Loucy (cell line): ENCODE measurements around the gene SUMF2.

ENCODE experiments used
- H2AFZ ChIP-seq: fragments of 200-600 bp; sonication (generic); 2 replicates; pipeline ENCODE4 v1.6.0; 2016; ENCODE audit warnings: antibody characterized with exemption, mild to moderate bottlenecking, low read length, moderate library complexity
- H3F3A ChIP-seq: fragments of 200-600 bp; 2 replicates; pipeline ENCODE4 v1.6.0; 2016; ENCODE audit warnings: antibody characterized with exemption, low read depth, mild to moderate bottlenecking
- H3K27me3 ChIP-seq: fragments of 200-600 bp; sonication (generic); 2 replicates; pipeline ENCODE4 v1.6.1; 2014; ENCODE audit warnings: low read length, mild to moderate bottlenecking; ENCODE audit not compliant: insufficient read depth, poor library complexity, severe bottlenecking
- H3K36me3 ChIP-seq: fragments of 200-600 bp; sonication (generic); 2 replicates; pipeline ENCODE4 v1.6.1; 2016; ENCODE audit warnings: low read length; ENCODE audit not compliant: insufficient read depth
- H3K4me1 ChIP-seq: fragments of 200-600 bp; sonication (generic); 2 replicates; pipeline ENCODE4 v1.5.1; 2014; ENCODE audit warnings: low read length, mild to moderate bottlenecking; ENCODE audit not compliant: insufficient read depth, poor library complexity, severe bottlenecking
- H3K4me2 ChIP-seq: fragments of 200-600 bp; sonication (generic); 2 replicates; pipeline ENCODE4 v1.6.0; 2014; ENCODE audit warnings: antibody characterized with exemption, low read length, low read depth, mild to moderate bottlenecking; ENCODE audit not compliant: poor library complexity, severe bottlenecking
- H3K4me3 ChIP-seq: fragments of 200-600 bp; sonication (generic); 2 replicates; pipeline ENCODE4 v1.5.1; 2014; ENCODE audit warnings: low read length, mild to moderate bottlenecking, mixed read lengths; ENCODE audit not compliant: poor library complexity, severe bottlenecking
- H3K79me2 ChIP-seq: fragments of 200-600 bp; sonication (generic); 2 replicates; pipeline ENCODE4 v1.6.1; 2014; ENCODE audit warnings: low read length; ENCODE audit not compliant: insufficient read depth
- H3K9ac ChIP-seq: fragments of 200-600 bp; sonication (generic); 2 replicates; pipeline ENCODE4 v1.6.0; 2014; ENCODE audit warnings: mild to moderate bottlenecking, low read depth, low read length, moderate library complexity; ENCODE audit not compliant: poor library complexity, severe bottlenecking
- H3K9me2 ChIP-seq: fragments of 200-600 bp; sonication (generic); replicated peaks from 2 replicates; pipeline ENCODE4 v1.6.1; 2016; ENCODE audit warnings: low read depth, low read length, mixed read lengths
- H3K9me3 ChIP-seq: fragments of 200-600 bp; sonication (generic); 2 replicates; pipeline ENCODE4 v1.6.1; 2014; ENCODE audit warnings: mild to moderate bottlenecking, antibody characterized with exemption, low read length, low read depth; ENCODE audit not compliant: insufficient read depth
- H4K20me1 ChIP-seq: fragments of 200-600 bp; sonication (generic); 2 replicates; pipeline ENCODE4 v1.6.0; 2014; ENCODE audit warnings: antibody characterized with exemption, low read length, mild to moderate bottlenecking; ENCODE audit not compliant: insufficient read depth, poor library complexity, severe bottlenecking
- EZH2phosphoT487 ChIP-seq: fragments of 200-600 bp; IDR thresholded peaks from 2 replicates; pipeline ENCODE4 v1.6.1; 2018; ENCODE audit warnings: antibody characterized with exemption, mild to moderate bottlenecking, moderate library complexity, borderline replicate concordance
- TF ChIP-seq, protein P1 (sequence below): fragments of 200-600 bp; sonication (generic); conservative IDR thresholded peaks from 2 replicates; pipeline ENCODE4 v1.5.1; 2014; ENCODE audit warnings: mild to moderate bottlenecking, antibody characterized with exemption, low read length

Gene SUMF2

GRCh38 chr7:56081626-56082340 lies 17.7 kb downstream of the SUMF2 start:
- no peak overlapping the region for H3K9ac ChIP-seq
- no peaks in the 10 kb centered on the region for H3K9me3 ChIP-seq
- H3K36me3 ChIP-seq = peaks cover 15% of the 10 kb centered on the region; the same call in 1 of the 2 replicates
- H3K4me3 ChIP-seq = no peak overlapping the region
- no peak overlapping the region for H2AFZ ChIP-seq
- no peaks in the 10 kb centered on the region for H3K79me2 ChIP-seq
- no peaks in the 10 kb centered on the region for H3F3A ChIP-seq
- H3K9me2 ChIP-seq = no peaks in the 10 kb centered on the region
- no peaks in the 10 kb centered on the region for H3K27me3 ChIP-seq
- H4K20me1 ChIP-seq = no peaks in the 10 kb centered on the region
- TF ChIP-seq, protein P1, sequence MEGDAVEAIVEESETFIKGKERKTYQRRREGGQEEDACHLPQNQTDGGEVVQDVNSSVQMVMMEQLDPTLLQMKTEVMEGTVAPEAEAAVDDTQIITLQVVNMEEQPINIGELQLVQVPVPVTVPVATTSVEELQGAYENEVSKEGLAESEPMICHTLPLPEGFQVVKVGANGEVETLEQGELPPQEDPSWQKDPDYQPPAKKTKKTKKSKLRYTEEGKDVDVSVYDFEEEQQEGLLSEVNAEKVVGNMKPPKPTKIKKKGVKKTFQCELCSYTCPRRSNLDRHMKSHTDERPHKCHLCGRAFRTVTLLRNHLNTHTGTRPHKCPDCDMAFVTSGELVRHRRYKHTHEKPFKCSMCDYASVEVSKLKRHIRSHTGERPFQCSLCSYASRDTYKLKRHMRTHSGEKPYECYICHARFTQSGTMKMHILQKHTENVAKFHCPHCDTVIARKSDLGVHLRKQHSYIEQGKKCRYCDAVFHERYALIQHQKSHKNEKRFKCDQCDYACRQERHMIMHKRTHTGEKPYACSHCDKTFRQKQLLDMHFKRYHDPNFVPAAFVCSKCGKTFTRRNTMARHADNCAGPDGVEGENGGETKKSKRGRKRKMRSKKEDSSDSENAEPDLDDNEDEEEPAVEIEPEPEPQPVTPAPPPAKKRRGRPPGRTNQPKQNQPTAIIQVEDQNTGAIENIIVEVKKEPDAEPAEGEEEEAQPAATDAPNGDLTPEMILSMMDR = no peak
- TF ChIP-seq EZH2phosphoT487 = no peak
- no peaks in the 10 kb centered on the region for H3K4me1 ChIP-seq
- no peak overlapping the region for H3K4me2 ChIP-seq

GRCh38 chr7:56083150-56083785 lies 19.2 kb downstream of the SUMF2 start:
- H3K4me1 ChIP-seq = no peaks in the 10 kb centered on the region

DNA sequence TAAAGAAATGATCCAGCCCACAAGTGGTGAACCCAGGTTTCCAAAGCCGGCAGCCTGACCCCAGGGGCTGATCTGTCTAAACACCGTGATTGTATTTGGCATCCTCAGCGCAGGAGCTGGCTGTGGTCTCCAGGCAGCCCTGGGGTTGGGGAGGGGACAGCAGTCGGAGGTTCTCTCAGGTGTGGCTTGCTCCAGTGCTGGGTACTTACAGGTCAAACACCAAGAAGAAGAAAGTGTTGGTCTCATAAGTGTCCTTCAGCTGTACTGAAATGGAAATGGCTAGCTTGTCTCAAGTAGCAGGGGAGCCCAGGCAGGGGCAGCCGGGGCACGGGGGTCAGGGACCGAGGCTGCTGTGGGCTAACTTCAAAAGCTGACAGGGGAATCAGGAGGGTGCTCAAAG lies 22.7 kb downstream of the SUMF2 start:
- Histone ChIP-seq H3K79me2 (no peaks in the 10 kb centered on the region), H2AFZ (no peak overlapping the region), H3K9ac (no peak overlapping the region), H4K20me1 (no peaks in the 10 kb centered on the region), H3K36me3 (no peaks in the 10 kb centered on the region), H3K9me3 (no peaks in the 10 kb centered on the region), H3K9me2 (no peaks in the 10 kb centered on the region), H3K4me3 (no peak overlapping the region), H3F3A (no peaks in the 10 kb centered on the region), H3K4me2 (no peak overlapping the region), H3K27me3 (no peaks in the 10 kb centered on the region), H3K4me1 (no peaks in the 10 kb centered on the region)
- TF ChIP-seq, protein P1 = no peak

More at GRCh38 chr7:56083150-56083785, 19.2 kb downstream of the SUMF2 start:
- H3K4me3 ChIP-seq = no peak overlapping the region
- TF ChIP-seq EZH2phosphoT487 = no peak
- TF ChIP-seq, protein P1 = no peak
- H3K79me2 ChIP-seq = no peaks in the 10 kb centered on the region
- no peak overlapping the region for H3K9ac ChIP-seq
- no peaks in the 10 kb centered on the region for H3K27me3 ChIP-seq
- no peak overlapping the region for H3K4me2 ChIP-seq
- no peaks in the 10 kb centered on the region for H3K9me3 ChIP-seq
- peaks cover 14% of the 10 kb centered on the region; the same call in 1 of the 2 replicates for H3K36me3 ChIP-seq
- no peaks in the 10 kb centered on the region for H4K20me1 ChIP-seq
- H3F3A ChIP-seq = no peaks in the 10 kb centered on the region
- no peaks in the 10 kb centered on the region for H3K9me2 ChIP-seq
- H2AFZ ChIP-seq = no peak overlapping the region
